ENCODE results near the gene SLC38A10.

GRCh38 chr17:81272616-81273015 is 22.5 kb downstream of the SLC38A10 start:
- TF ChIP-seq CTCF (IDR thresholded peaks at IDR 0.05 in 4 of 5, conservative IDR thresholded peaks at IDR 0.05 in 1 of 5): no peak
- no peak for TF ChIP-seq POLR2A (IDR thresholded peaks at IDR 0.05)
